ENCODE results near the gene ARHGAP44.

ARHGAP44 gene

GRCh38 chr17:12794919-12795532, 5.7 kb downstream of the ARHGAP44 start:
- H3K4me1 ChIP-seq, result no peaks in the 10 kb centered on the region
- H3K9me3 ChIP-seq, result no peaks in the 10 kb centered on the region
- no peaks in the 10 kb centered on the region for H3K27me3 ChIP-seq (ENCODE audit: low read depth)
- no peak for DNase-seq (ENCODE audit: low spot score in 2 of 2)
- no peak overlapping the region for H3K4me3 ChIP-seq
- in situ Hi-C loops (cut with MboI; ENCODE audit: low sequenced_read_pairs), result no loop called here
- H3K36me3 ChIP-seq (replicated peaks), result no peaks in the 10 kb centered on the region

GRCh38 chr17:12800855-12801365, 11.6 kb downstream of the ARHGAP44 start:
- H3K36me3 ChIP-seq (replicated peaks), result no peaks in the 10 kb centered on the region
- H3K9me3 ChIP-seq, result no peaks in the 10 kb centered on the region
- no peaks in the 10 kb centered on the region for H3K4me1 ChIP-seq
- in situ Hi-C loops (cut with MboI; ENCODE audit: low sequenced_read_pairs), result no loop called here
- H3K4me3 ChIP-seq, result no peak overlapping the region
- H3K27me3 ChIP-seq (ENCODE audit: low read depth), result no peaks in the 10 kb centered on the region
- peak in 1 of 2 experiments; percentile 49 for DNase-seq (ENCODE audit: low spot score in 2 of 2)

GRCh38 chr17:12806630-12807029, 17.3 kb downstream of the ARHGAP44 start:
- in situ Hi-C loops (cut with MboI; ENCODE audit: low sequenced_read_pairs), result no loop called here
- H3K36me3 ChIP-seq (replicated peaks), result no peaks in the 10 kb centered on the region
- no peaks in the 10 kb centered on the region for H3K4me1 ChIP-seq
- no peaks in the 10 kb centered on the region for H3K27me3 ChIP-seq (ENCODE audit: low read depth)
- H3K4me3 ChIP-seq, result no peak overlapping the region
- H3K9me3 ChIP-seq, result no peaks in the 10 kb centered on the region
- DNase-seq (ENCODE audit: low spot score in 2 of 2), result no peak

GRCh38 chr17:12808723-12809122, 19.4 kb downstream of the ARHGAP44 start:
- Histone ChIP-seq H3K9me3 (no peaks in the 10 kb centered on the region), H3K27me3 (ENCODE audit: low read depth) (no peaks in the 10 kb centered on the region), H3K4me3 (no peak overlapping the region), H3K4me1 (no peaks in the 10 kb centered on the region), H3K36me3 (replicated peaks) (no peaks in the 10 kb centered on the region)
- DNase-seq (ENCODE audit: low spot score in 2 of 2), result no peak
- in situ Hi-C loops (cut with MboI; ENCODE audit: low sequenced_read_pairs), result no loop called here

- in situ Hi-C loops (cut with MboI; ENCODE audit: low sequenced_read_pairs), result no loop called here
- Histone ChIP-seq H3K4me3 (no peak overlapping the region), H3K36me3 (replicated peaks) (no peaks in the 10 kb centered on the region), H3K9me3 (no peaks in the 10 kb centered on the region), H3K27me3 (ENCODE audit: low read depth) (no peaks in the 10 kb centered on the region), H3K4me1 (no peaks in the 10 kb centered on the region)
- no peak for DNase-seq (ENCODE audit: low spot score in 2 of 2)
Measured at GRCh38 chr17:12812877-12813276, 23.6 kb downstream of the ARHGAP44 start.

GRCh38 chr17:12813664-12814063, 24.4 kb downstream of the ARHGAP44 start:
- no peak for DNase-seq (ENCODE audit: low spot score in 2 of 2)
- no peaks in the 10 kb centered on the region for H3K27me3 ChIP-seq (ENCODE audit: low read depth)
- H3K9me3 ChIP-seq, result no peaks in the 10 kb centered on the region
- in situ Hi-C loops (cut with MboI; ENCODE audit: low sequenced_read_pairs), result no loop called here
- H3K36me3 ChIP-seq (replicated peaks), result no peaks in the 10 kb centered on the region
- H3K4me3 ChIP-seq, result no peak overlapping the region
- no peaks in the 10 kb centered on the region for H3K4me1 ChIP-seq

- Histone ChIP-seq H3K36me3 (replicated peaks) (no peaks in the 10 kb centered on the region), H3K4me1 (no peaks in the 10 kb centered on the region), H3K27me3 (ENCODE audit: low read depth) (no peaks in the 10 kb centered on the region), H3K4me3 (no peak overlapping the region), H3K9me3 (no peaks in the 10 kb centered on the region)
- in situ Hi-C loops (cut with MboI; ENCODE audit: low sequenced_read_pairs), result no loop called here
- no peak for DNase-seq (ENCODE audit: low spot score in 2 of 2)
Measured at GRCh38 chr17:12814718-12815117, 25.4 kb downstream of the ARHGAP44 start.

- H3K4me3 ChIP-seq, result no peak overlapping the region
- no peaks in the 10 kb centered on the region for H3K27me3 ChIP-seq (ENCODE audit: low read depth)
- DNase-seq (ENCODE audit: low spot score in 2 of 2), result no peak
- H3K36me3 ChIP-seq (replicated peaks), result no peaks in the 10 kb centered on the region
- no peaks in the 10 kb centered on the region for H3K4me1 ChIP-seq
- in situ Hi-C loops (cut with MboI; ENCODE audit: low sequenced_read_pairs), result no loop called here
- no peaks in the 10 kb centered on the region for H3K9me3 ChIP-seq
Measured at GRCh38 chr17:12815642-12816141, 26.4 kb downstream of the ARHGAP44 start.

- no peaks in the 10 kb centered on the region; the same call in 1 of the 2 replicates for H3K9me3 ChIP-seq
- no peaks in the 10 kb centered on the region for H3K27me3 ChIP-seq (ENCODE audit: low read depth)
- in situ Hi-C loops (cut with MboI; ENCODE audit: low sequenced_read_pairs), result no loop called here
Measured at GRCh38 chr17:12821376-12821940, 32.2 kb downstream of the ARHGAP44 start.

GRCh38 chr17:12826431-12826830, 37.1 kb downstream of the ARHGAP44 start:
- no peaks in the 10 kb centered on the region for H3K36me3 ChIP-seq (replicated peaks)
- DNase-seq (ENCODE audit: low spot score in 2 of 2), result no peak
- H3K27me3 ChIP-seq (ENCODE audit: low read depth), result no peaks in the 10 kb centered on the region
- in situ Hi-C loops (cut with MboI; ENCODE audit: low sequenced_read_pairs), result no loop called here
- H3K4me1 ChIP-seq, result no peaks in the 10 kb centered on the region
- H3K4me3 ChIP-seq, result no peak overlapping the region
- no peaks in the 10 kb centered on the region; the same call in 1 of the 2 replicates for H3K9me3 ChIP-seq

More at GRCh38 chr17:12821376-12821940, 32.2 kb downstream of the ARHGAP44 start:
- DNase-seq (ENCODE audit: low spot score in 2 of 2), result no peak
- Histone ChIP-seq H3K36me3 (replicated peaks) (no peaks in the 10 kb centered on the region), H3K4me3 (no peak overlapping the region), H3K4me1 (no peaks in the 10 kb centered on the region)

- Histone ChIP-seq H3K27me3 (ENCODE audit: low read depth) (no peaks in the 10 kb centered on the region), H3K4me1 (no peaks in the 10 kb centered on the region), H3K4me3 (no peak overlapping the region), H3K36me3 (replicated peaks) (no peaks in the 10 kb centered on the region), H3K9me3 (no peaks in the 10 kb centered on the region)
- no peak for DNase-seq (ENCODE audit: low spot score in 2 of 2)
- in situ Hi-C loops (cut with MboI; ENCODE audit: low sequenced_read_pairs), result no loop called here
Measured at GRCh38 chr17:12830777-12831247, 41.5 kb downstream of the ARHGAP44 start.

GRCh38 chr17:12831839-12832238, 42.5 kb downstream of the ARHGAP44 start:
- Histone ChIP-seq H3K4me1 (no peaks in the 10 kb centered on the region), H3K9me3 (no peaks in the 10 kb centered on the region), H3K27me3 (ENCODE audit: low read depth) (no peaks in the 10 kb centered on the region), H3K36me3 (replicated peaks) (no peaks in the 10 kb centered on the region), H3K4me3 (no peak overlapping the region)
- no peak for DNase-seq (ENCODE audit: low spot score in 2 of 2)
- in situ Hi-C loops (cut with MboI; ENCODE audit: low sequenced_read_pairs), result no loop called here

- no peaks in the 10 kb centered on the region for H3K27me3 ChIP-seq (ENCODE audit: low read depth)
- H3K4me1 ChIP-seq, result no peaks in the 10 kb centered on the region
- no peaks in the 10 kb centered on the region for H3K36me3 ChIP-seq (replicated peaks)
- DNase-seq (ENCODE audit: low spot score in 2 of 2), result no peak
- no peak overlapping the region for H3K4me3 ChIP-seq
- in situ Hi-C loops (cut with MboI; ENCODE audit: low sequenced_read_pairs), result no loop called here
- H3K9me3 ChIP-seq, result no peaks in the 10 kb centered on the region
Measured at GRCh38 chr17:12839042-12839441, 49.7 kb downstream of the ARHGAP44 start.

- H3K4me3 ChIP-seq, result no peak overlapping the region
- H3K27me3 ChIP-seq (ENCODE audit: low read depth), result no peaks in the 10 kb centered on the region
- no peaks in the 10 kb centered on the region for H3K4me1 ChIP-seq
- no peaks in the 10 kb centered on the region for H3K36me3 ChIP-seq (replicated peaks)
- H3K9me3 ChIP-seq, result no peaks in the 10 kb centered on the region; the same call in 1 of the 2 replicates
- in situ Hi-C loops (cut with MboI; ENCODE audit: low sequenced_read_pairs), result no loop called here
- no peak for DNase-seq (ENCODE audit: low spot score in 2 of 2)
Measured at GRCh38 chr17:12842936-12843335, 53.6 kb downstream of the ARHGAP44 start.

Data from HAP-1 (cell line).